GM12874 (cell line): ENCODE measurements around the gene BCAN.

ENCODE experiments used
- CTCF ChIP-seq: IDR thresholded peaks from 2 replicates; pipeline ENCODE4 v1.5.1; 2011; ENCODE audit warnings: low read depth, mild to moderate bottlenecking, control low read depth, low read length, moderate library complexity; ENCODE audit not compliant: insufficient read depth

BCAN gene

GRCh38 chr1:156598125-156598524 is 43.8 kb upstream of the BCAN start:
- no peak for TF ChIP-seq CTCF

GRCh38 chr1:156598731-156599432 is 43.0 kb upstream of the BCAN start:
- no peak for TF ChIP-seq CTCF

- peak; percentile 20; the same call in 1 of the 2 replicates for TF ChIP-seq CTCF
Measured at GRCh38 chr1:156599811-156600210, 42.1 kb upstream of the BCAN start.

- no peak for TF ChIP-seq CTCF
Measured at GRCh38 chr1:156600733-156601121, 41.2 kb upstream of the BCAN start.

DNA sequence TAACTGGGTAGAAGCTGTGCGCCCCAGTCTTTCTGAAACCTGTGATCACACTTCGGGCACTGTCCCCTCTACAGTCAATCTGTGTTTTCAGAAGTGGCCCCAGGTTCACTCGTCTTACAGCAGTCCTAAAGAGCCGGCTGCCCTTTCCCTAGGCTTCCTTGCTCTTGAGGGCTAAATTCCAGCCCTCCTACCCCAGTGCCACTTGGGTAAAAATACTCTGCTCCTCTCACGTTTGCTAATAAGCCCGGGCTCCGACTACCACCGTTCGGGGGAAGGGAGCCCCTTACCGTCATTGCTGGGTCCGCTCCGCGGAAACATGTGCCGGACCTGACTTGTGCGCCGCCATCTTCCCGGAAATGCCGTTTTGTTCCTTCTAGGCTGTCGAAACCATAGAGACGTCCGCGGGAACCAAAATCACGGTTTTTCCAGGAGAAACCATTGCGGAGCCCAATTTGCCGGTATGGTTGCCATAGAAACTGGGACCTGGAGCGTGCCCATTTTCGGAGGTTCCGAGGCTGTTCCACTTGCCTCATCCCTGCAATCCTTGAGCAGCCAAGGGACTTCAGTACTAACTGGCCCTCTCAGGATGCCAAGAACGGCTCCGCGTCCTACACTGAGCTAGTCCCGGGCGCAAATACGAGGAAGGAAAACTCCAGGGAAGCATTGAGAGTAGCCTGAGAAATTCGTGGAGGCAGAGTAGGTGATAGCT is 40.6 kb upstream of the BCAN start, which contains the start of gene GPATCH4:
Gene GPATCH4 (minus strand): TSS at position 358 of the 709 bp plus-strand sequence.
- TF ChIP-seq CTCF, result no peak

- TF ChIP-seq CTCF, result no peak
Measured at GRCh38 chr1:156601892-156602291, 40.0 kb upstream of the BCAN start.

DNA sequence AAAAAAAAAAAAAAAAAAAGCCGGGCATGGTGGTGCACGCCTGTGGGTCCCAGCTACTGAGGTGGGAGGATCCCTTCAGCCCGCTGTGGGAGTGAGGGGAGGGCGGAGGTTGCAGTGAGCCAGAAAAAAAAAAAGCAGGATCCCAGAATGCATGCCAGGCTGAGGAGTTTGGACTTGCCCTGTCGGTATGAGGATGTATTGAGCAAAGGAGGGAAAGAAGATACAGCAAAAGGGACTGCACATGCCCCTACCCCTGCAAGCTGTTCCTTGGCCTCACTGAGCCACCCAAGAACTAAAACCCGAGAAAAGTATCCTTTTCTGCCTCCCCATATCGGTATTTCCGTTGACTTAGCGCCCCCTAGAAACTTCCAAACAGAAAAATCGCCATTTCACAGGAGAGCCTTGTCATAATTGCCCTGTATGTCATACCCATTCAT is 39.3 kb upstream of the BCAN start:
- peak; percentile 54 for TF ChIP-seq CTCF
